Activated gamma-delta T cell treated with Interleukin-2 at 50 U/mL for 16 hours (primary cell): ENCODE data around the gene GLI1.
"Not testable (repeated sequence)": the region's sequence is repeated elsewhere in the genome, so short reads cannot be mapped to it uniquely, and the experiment has no call there.

Source experiments
- DNase-seq: peaks from one replicate; pipeline ENCODE4 v3.0.0-alpha.2; 2020

Gene GLI1

DNA sequence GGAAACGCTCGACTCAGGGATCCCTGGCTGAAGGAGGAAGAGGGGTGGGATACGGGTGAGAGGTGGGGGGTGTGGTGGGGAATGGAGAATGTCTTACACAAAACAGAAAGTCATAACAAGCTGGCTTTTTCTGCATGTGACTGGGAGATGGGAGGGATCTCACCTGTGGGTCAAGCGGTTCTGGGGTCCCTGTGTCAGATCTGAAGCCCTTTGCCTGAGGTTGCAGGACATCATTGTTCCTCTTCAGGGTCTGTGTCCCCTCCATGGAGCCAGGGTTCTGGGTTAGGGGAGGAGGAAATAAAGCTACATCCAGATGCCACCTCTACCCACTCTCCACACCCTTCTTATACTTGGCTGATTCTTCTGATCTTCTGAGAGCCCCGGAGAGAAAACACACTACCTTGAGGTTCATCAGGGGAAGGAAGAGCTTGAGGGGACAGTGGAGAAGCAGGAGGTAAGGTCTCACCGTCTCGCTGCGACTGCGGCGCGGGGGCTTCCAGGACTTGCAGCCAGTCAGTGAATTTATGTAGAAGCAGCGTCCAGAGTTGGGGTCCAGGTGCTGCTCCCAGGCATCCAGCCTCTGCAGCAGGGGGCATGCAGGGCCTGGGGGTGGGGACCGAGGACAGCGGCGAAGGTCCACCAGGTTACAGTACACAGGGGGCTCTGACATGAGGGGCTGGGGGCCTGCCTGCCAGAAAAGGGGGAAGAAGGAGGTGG lies 17.6 kb downstream of the GLI1 start:
- peak; percentile 14 for DNase-seq

DNA sequence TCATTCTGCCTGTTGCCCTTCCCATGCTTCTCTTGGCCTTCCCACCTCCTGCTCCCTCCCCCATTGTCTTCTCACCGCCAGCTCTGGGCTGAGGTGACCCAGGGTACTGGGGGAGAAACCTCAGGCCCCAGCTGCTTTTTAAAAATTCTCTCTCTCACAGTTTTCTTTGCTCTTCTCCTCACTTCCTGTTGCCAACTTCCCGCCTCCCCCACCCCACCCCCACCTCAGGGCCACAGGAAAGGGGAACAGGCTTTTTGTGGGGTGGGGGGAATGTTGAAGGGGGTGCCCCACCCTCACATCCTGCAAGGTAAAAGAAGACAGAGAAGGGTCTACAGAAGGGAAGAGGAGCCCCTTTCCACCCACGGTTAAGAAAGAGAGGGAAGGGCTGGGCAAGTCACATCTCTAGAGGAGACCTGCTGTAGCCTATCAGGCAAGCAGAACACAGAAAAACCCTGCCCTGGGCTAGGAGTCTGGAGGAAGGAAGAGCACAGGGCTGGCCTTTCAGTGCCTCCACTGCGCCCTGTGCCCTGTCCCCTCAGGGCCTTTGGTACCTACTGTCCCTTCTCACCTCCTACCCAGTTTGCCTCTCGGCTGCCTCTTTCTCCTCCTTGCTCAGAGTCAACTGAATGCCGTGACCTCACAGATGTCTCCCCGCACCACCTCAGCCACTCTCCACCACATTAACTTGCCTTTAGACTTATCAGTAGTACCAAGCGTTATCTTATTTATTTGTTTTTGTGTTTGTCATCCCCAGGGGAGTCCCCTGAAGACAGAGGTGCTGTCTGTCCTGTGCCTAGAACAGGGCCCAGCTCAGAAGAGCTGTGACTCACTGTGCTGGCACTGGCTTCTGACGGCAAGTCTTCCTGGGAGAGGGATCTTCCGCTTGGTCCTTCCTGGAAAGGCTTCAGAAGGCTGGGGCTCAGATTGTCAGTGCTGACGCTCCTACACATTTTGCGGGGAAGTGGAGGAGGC lies 18.4 kb downstream of the GLI1 start:
- DNase-seq: peak; percentile 27

DNA sequence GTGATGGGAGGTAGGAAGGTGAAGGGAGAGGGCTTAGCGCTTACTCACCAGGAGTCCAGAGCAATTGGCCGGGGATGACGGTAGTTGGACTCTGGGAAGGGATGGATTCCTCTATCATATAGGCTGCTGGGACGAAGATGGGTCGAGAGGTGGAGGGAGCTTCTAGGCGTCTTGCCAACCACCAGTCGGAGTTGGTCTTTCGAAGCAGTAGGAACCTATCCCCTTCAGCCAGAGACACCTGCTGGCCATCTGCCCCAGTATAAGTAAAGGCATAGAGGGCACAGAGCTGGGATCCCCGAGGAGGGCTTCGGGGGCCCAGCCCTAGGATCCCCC lies 19.4 kb downstream of the GLI1 start:
- no peak for DNase-seq

DNA sequence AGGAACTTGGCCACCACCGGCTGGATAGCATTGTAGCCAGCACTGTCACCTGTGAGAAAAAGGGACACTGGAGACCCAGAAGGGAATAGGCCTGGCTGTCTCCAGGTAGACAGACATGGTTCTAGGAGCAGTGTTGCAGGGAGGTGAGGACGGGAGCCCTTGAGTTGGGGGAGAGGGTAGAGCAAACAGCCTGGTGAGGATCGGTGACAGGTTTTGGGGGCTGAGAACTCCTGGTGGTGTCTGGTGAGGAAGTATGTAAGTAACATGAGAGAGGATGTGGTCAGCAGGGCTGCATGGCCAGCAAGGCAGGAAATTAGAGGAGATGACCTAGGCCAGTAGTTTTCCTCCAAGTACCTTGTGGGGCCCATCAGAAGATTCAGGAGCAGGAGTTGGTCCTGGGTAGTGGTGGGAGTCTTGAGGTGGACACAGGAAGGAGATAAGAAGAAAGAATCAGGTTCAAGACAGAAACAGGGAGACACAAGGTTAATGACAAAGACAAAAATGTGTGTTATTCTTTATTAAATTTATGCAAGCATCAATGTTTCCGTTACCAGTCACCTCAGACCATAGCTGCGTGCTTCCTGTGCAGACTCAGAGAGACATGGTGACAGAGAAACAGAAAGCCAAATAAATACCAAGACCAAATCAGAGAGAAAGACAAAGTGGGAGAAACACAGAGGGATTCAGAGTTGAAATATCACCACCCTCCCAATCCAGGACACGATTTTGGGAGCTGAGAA lies 20.0 kb downstream of the GLI1 start, which contains the start of gene ARHGAP9:
Gene ARHGAP9 (minus strand): TSS at position 491 of the 740 bp plus-strand sequence. CDS start 460 bp downstream, at position 31.
- DNase-seq: peak; percentile 54

DNA sequence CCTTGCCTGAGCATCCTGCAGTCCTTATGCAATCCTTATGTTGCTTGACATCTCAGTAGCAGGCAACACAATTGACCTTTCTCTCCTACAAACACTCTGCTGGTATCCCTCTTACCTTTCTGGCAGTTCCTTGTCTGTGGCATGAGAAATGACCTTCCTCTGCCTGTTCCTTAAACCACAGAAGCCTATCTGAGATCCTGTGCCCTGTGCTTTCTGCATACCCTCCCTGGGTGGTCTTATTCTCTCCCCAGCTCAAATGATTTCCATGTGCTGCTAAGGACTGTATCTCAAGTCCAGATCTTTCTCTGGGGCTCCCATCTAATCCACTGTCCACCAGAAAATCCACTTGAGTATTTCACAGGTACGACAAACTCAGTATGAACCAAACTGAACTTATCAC lies 22.1 kb downstream of the GLI1 start:
- DNase-seq: no peak

DNA sequence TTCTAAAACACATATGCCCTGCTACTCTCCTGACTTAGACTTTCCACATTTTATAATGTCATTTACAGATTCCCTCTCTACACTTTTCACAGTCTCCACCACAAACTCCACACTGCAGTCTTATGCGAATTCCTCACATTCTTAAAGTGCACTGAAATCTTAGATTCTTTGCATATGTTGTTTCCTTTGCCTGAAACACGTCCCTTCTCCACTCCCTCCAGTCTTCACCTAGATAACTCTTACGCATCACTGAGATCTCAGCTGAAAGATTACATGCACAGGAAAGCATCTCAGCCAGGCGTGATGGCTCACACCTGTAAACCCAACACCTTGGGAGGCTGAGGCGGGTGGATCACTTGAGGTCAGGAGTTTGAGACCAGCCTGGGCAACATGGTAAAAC lies 23.9 kb downstream of the GLI1 start:
- no peak for DNase-seq

DNA sequence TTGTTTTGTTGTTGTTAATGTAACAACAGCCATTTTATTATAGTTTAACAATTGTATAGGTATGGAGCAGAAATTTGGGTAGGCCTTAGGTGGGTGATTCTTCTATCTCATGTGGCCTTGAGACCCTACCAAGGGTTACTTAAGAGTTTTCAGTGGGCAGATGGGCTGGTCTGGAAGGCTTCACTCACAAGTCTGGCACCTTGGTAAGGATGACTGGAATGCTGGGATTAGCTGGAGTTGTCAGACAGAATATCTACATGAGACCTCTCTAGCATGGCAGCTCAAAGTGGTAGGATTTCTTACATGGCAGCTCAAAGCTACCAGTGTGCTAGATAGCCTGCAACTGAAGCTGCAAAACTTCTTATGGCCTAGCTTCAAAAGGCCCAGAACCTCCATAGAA lies 26.1 kb downstream of the GLI1 start:
- DNase-seq: no peak

DNA sequence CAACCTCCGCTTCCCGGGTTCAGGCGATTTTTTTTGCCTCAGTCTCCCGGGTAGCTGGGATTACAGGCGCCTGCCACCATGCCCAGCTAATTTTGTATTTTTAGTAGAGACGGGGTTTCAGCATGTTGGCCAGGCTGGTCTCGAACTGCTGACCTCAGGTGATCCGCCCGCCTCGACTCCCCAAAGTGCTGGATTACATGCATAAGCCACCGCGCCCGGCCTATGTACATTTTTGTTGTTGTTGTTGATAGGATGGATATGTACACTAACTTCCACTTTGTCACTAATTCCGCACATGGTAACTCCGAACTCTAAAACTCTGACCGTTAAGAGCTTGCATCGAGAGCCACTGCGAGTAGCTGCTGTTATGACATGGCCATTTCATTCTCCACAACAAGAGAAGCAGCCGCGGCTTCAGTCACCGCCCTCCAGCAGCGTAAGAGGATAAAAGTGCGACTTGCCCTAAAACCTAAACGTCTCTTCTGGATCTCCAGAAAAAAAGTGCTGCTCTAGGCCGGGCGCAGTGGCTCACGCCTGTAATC lies 27.5 kb downstream of the GLI1 start:
- DNase-seq: no peak

DNA sequence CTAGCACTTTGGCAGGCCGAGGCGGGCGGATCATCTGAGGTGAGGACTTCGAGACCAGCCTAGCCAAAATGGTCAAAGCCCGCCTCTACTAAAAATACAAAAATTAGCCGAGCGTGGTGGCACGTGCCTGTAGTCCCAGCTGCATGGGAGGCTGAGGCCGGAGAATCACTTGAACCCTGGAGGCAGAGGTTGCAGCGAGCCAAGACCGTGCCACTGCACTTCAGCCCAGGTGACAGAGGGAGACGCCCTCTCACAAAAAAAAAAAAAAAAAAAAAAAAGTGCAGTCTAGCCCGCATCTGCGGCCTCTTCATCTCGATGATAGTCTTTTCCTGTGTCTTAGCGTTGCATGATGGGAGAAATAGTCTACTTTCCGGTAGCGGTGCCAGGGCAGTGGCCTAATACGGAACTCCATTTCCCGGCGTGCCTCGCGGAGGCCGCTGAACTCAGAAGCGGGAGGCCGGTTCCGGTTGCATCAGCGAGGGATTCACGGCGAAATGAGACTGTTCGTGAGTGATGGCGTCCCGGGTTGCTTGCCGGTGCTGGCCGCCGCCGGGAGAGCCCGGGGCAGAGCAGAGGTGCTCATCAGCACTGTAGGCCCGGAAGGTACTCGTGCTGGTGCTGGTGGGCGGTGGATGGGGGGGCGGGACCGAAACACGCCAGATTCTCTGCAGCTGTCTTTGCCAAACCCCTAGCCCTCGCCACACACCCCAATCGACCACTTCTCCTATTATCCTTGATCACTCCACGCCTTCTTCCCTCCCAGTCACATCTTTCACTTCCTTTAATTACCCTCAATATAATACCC lies 28.2 kb downstream of the GLI1 start, which contains the start of gene MARS1:
Gene MARS1 (plus strand): TSS at position 472 of the 805 bp plus-strand sequence. CDS start 23 bp downstream, at position 495.
- peak; percentile 89 for DNase-seq

DNA sequence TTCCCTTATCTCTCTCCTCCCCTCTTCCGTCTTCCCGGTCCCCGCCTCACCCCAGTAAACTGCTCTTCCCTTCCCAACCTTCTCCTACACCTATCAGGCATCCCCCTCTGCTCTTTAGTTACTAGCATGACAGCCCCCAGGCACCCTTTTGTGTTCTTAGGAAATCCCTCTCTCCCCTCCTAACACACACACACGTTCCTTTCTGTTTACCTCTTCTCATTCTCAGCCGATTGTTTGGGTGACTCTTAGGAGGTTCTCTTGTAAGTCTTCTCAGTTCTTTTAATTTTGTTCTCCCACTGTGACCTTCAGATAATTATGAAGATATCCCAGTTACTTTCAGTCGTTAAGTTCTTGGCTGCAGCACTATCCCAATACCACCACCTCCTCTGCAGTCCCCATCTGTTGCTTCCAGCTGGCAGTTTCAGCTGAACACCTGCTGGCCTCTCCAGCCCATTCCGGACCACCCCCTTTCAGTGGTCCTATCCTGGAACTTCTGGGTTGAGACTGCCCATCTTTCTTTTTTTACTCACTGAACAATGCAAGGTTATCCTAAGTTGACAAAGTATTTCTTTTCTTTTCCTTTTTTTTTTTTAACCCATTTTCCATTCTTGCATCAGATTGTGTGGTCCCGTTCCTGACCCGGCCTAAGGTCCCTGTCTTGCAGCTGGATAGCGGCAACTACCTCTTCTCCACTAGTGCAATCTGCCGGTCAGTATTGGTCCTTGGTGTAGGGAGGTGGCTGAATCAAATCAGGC lies 29.0 kb downstream of the GLI1 start:
- DNase-seq: no peak

DNA sequence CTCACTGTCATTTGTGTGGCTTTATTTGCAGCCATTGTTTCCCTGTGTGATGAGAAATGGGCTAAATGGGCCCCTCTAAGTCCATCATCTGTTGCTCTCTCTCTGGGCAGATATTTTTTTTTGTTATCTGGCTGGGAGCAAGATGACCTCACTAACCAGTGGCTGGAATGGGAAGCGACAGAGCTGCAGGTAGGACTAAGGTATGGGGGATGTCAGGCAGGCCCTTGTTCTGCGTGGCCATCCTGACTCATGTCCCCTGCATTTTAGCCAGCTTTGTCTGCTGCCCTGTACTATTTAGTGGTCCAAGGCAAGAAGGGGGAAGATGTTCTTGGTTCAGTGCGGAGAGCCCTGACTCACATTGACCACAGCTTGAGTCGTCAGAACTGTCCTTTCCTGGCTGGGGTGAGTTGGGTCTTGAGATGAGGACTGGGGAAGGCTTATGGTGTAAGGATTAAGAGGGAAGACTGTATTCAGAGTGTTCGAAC lies 29.6 kb downstream of the GLI1 start:
- no peak for DNase-seq

DNA sequence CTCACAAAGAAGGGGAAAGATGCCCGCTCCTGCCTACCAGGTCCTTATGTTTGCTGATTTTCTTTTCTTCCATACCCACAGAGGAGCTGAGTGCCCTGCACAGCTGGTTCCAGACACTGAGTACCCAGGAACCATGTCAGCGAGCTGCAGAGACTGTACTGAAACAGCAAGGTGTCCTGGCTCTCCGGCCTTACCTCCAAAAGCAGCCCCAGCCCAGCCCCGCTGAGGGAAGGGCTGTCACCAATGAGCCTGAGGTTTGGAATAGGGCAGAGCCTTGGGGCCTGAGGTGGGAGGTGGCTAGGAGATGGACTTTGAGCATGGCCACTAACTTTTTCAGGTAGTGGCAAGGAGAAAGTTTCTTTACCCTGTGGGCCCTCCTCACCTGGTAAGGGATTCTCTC lies 30.5 kb downstream of the GLI1 start:
- no peak for DNase-seq

DNA sequence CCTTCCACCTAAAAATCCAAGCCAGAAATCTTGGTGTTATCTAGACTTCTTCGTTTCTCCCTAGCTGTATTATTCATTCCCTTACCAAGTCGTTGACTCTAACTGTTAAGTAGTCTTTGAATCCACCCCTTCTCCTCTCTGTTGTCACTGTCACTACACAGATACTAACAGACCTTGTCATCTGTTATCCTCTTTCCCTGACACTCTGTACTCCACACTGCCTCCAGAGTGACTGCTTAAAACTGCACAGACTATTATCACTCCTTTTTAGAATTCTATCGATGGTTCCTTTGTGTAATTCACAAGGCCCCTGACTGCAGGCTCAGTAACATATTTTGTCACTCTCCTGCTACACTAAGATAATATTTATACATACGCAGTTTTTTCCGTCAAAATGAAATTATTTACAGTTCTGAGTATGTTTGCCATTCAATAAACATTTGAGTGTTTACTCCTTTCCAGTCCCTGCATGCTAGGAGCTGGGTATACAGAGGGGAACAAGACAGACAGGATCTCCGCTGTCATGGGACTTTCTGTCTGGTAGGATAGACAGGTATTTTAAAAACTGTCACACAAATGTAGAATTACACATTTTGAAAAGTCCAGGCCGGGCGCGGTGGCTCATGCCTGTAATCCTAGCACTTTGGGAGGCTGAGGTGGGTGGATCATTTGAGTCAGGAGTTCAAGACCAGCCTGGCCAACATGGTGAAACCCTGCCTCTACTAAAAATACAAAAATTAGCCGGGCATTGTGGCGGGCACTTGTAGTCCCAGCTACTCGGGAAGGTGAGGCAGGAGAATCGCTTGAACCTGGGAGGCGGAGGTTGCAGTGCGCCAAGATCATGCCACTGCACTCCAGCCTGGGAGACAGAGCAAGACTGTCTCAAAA lies 32.1 kb downstream of the GLI1 start:
- no peak for DNase-seq

DNA sequence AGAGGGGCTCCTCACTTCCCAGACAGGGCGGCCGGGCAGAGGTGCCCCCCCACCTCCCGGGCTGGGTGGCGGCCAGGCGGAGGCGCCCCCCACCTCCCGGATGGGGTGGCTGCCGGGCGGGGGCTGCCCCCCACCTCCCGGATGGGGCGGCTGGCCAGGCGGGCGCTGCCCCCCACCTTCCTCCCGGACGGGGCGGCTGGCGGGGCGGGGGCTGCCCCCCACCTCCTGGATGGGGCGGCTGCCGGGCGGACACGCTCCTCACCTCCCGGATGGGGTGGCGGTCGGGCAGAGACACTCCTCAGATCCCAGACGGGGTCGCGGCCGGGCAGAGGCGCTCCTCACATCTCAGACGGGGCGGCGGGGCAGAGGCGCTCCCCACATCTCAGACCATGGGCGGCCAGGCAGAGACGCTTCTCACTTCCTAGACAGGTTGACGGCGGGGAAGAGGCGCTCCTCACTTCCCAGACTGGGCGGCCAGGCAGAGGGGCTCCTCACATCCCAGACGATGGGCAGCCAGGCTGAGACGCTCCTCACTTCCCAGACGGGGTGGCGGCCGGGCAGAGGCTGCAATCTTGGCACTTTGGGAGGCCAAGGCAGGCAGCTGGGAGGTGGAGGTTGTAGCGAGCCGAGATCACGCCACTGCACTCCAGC lies 35.6 kb downstream of the GLI1 start:
- not testable (repeated sequence) for DNase-seq

DNA sequence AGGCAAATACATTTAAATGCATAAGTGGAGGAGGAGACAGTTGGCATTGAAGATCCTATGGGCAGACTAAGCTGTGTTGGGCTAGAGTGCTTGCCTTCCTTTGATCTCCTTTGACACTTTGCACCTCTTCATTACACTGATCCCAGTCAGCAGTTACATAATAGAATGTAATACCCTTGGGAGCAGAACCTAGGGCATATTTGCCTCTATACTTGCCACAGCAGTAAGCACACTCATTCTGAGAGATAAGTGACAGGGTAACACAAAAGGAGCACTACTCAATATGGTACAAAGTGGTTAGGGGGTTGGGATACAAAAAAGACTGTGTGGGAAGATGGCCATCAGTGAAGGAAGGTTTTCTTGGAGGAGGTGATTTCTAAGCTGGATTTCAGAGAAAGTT lies 37.2 kb downstream of the GLI1 start:
- DNase-seq: no peak

DNA sequence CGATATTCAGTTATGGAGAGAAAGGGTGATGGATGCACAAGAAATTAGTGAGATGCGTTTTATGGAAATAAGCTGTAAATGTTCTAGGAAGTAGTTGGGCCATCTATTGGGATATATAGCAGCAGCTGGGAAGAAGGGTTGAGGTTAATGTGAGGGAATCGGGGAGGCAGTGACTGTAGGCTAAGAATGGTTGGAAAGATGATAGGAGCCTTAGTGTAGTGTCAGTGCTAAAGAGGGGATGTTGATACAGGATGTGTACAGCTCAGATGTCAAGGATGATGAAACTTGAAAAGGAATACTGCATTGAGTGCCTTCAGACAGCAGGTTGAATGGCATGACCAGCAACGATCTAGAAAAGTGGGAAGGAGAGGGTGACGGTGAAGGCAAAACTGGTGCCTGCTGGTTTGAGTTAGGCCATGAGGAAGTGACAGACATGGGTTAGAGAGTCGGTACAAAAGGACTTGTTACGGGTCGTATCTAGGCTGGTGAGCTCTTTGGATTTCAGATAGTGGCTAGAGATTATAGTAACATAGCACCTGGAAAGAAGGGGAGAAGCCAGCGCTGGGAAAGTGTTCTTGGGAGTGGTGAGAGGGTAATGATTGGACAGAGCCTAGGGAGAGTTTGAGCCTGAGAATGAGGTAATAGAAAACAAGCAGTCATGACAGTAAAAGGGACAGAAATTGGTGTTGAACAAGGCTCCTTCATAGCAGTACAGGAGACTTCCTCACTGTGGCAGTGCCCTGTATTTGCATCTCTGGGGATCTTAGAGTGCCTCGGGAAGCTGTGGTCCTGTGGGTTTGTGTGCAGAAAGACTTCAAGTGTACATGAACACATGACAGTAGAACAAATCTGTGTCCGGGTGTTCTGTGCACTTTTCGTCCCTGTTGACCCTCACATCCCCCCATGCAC lies 37.9 kb downstream of the GLI1 start:
- DNase-seq: no peak

DNA sequence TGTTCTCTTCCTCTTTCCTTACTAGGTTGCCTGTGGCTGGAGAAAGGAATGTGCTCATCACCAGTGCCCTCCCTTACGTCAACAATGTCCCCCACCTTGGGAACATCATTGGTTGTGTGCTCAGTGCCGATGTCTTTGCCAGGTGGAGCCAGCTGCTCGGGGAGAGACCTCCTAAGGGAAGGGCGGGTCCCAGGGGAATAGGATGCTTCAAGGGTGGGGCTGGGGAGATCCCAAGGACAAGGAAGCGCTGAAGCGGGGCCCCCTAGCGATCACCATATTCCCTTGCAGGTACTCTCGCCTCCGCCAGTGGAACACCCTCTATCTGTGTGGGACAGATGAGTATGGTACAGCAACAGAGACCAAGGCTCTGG lies 38.5 kb downstream of the GLI1 start:
- no peak for DNase-seq

DNA sequence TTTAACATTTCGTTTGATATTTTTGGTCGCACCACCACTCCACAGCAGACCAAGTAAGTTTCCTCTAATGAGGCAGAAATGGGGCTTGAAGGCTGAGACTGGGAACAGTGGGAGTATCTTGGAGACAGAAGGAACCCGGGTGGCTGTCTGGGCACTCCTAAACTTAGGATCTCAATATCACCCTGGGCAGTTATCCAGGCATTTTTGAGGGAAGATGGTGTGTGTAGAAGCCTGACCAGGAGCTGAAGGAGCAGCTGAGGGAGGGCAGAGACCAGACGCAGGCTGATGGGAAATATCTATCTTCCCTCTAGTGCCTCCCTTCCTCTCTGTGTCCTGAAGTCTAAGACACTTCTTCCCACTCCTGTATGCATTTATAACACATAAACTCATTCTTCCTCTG lies 39.0 kb downstream of the GLI1 start:
- no peak for DNase-seq

DNA sequence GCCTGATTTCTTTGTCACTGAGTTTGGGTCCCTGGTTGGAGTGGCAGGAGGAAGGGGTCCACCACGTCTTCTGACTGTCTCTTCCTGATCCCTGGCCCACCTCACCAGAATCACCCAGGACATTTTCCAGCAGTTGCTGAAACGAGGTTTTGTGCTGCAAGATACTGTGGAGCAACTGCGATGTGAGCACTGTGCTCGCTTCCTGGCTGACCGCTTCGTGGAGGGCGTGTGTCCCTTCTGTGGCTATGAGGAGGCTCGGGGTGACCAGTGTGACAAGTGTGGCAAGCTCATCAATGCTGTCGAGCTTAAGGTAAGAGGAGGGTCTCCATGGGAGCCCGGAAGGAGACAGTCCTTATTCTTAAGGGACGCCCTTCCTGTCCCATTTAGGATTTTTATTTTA lies 40.6 kb downstream of the GLI1 start:
- no peak for DNase-seq
